Bronchial epithelial cell (primary cell): Measurements from ENCODE around the gene EPHB3. TPM values are rescaled to one million over a fixed set of nuclear protein-coding genes. Genes with fewer than 3 reads are reported as not detected.

Experiments used
- DNase-seq: peaks from one replicate; pipeline ENCODE4 v3.0.0-alpha.2; 2010; ENCODE audit warnings: low read depth
- FAIRE-seq: peaks from 2 replicates; lab custom pipeline; 2011; peaks lifted over from hg19 to GRCh38; lab: Jason Lieb, UNC
- H3K27me3 ChIP-seq: 2 replicates; pipeline ENCODE4 v1.5.1; 2011; ENCODE audit warnings: low read length; ENCODE audit not compliant: control insufficient read depth, insufficient read depth
- H3K36me3 ChIP-seq: 2 replicates; pipeline ENCODE4 v1.5.1; 2011; ENCODE audit warnings: low read length; ENCODE audit not compliant: control insufficient read depth, insufficient read depth
- H3K4me3 ChIP-seq: 2 replicates; pipeline ENCODE4 v1.5.1; 2011; ENCODE audit warnings: mild to moderate bottlenecking, low read depth, low read length, control low read depth
- total RNA-seq: library from RNA; depleted of rRNA; stranded (reverse); fragments of >200 nt; gene quantifications from 2 replicates; pipeline ENCODE4 v1.2.1, GENCODE V29; 2014
- TF ChIP-seq, protein P1 (sequence below): IDR thresholded peaks from 2 replicates; pipeline ENCODE4 v1.5.1; 2011; ENCODE audit warnings: mild to moderate bottlenecking, moderate library complexity, low read length, control low read depth, inconsistent platforms; ENCODE audit not compliant: insufficient read depth, severe bottlenecking

Gene EPHB3
- total RNA-seq, 1 donor from 2014 or later, result 9.2 TPM

DNA sequence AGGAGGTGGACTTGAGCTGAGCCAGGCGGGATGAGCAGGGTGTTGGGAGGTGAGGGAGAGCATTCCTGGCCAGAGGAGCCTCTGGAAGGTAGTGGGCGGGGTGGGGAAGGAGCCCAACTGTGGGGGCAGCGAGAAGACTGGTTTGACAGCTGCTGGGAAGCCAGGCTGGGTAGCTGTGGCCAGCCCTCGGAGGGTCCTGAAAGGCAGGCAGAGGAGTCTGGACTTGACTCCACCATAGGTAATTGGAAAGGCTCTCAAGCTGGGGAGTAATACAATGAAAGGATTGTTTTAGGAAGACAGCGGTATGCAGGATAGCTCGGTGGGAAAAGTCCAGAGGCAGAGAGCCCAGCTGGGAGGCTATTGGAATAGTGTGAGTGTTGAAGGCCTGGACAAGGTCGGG is 17.2 kb downstream of the EPHB3 start:
- TF ChIP-seq, protein P1, sequence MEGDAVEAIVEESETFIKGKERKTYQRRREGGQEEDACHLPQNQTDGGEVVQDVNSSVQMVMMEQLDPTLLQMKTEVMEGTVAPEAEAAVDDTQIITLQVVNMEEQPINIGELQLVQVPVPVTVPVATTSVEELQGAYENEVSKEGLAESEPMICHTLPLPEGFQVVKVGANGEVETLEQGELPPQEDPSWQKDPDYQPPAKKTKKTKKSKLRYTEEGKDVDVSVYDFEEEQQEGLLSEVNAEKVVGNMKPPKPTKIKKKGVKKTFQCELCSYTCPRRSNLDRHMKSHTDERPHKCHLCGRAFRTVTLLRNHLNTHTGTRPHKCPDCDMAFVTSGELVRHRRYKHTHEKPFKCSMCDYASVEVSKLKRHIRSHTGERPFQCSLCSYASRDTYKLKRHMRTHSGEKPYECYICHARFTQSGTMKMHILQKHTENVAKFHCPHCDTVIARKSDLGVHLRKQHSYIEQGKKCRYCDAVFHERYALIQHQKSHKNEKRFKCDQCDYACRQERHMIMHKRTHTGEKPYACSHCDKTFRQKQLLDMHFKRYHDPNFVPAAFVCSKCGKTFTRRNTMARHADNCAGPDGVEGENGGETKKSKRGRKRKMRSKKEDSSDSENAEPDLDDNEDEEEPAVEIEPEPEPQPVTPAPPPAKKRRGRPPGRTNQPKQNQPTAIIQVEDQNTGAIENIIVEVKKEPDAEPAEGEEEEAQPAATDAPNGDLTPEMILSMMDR, result no peak
- no peak for DNase-seq
- Histone ChIP-seq H3K36me3 (peaks cover 29% of the 10 kb centered on the region), H3K27me3 (no peaks in the 10 kb centered on the region), H3K4me3 (no peak overlapping the region)
- no peak for FAIRE-seq

GRCh38 chr3:184579513-184579912 is 17.9 kb downstream of the EPHB3 start:
- TF ChIP-seq, protein P1, result no peak
- Histone ChIP-seq H3K4me3 (no peak overlapping the region), H3K36me3 (peaks cover 28% of the 10 kb centered on the region), H3K27me3 (no peaks in the 10 kb centered on the region)
- DNase-seq (no peak), FAIRE-seq (no peak)

- no peak overlapping the region for H3K4me3 ChIP-seq
- no peaks in the 10 kb centered on the region for H3K27me3 ChIP-seq
- FAIRE-seq (no peak), DNase-seq (no peak)
- TF ChIP-seq, protein P1, result no peak
- H3K36me3 ChIP-seq, result peaks cover 28% of the 10 kb centered on the region
Measured at GRCh38 chr3:184580376-184580775, 18.8 kb downstream of the EPHB3 start.

- DNase-seq (no peak), FAIRE-seq (no peak)
- H3K36me3 ChIP-seq, result peaks cover 21% of the 10 kb centered on the region
- H3K27me3 ChIP-seq, result no peaks in the 10 kb centered on the region
- TF ChIP-seq, protein P1, result no peak
- H3K4me3 ChIP-seq, result no peak overlapping the region
Measured at GRCh38 chr3:184581331-184581855, 19.8 kb downstream of the EPHB3 start.

GRCh38 chr3:184582646-184583577 is 21.3 kb downstream of the EPHB3 start:
- peaks cover 11% of the 10 kb centered on the region for H3K36me3 ChIP-seq
- H3K4me3 ChIP-seq, result peak overlapping the region; percentile 34
- DNase-seq, result no peak
- TF ChIP-seq, protein P1, result no peak
- no peak for FAIRE-seq
- no peaks in the 10 kb centered on the region for H3K27me3 ChIP-seq
